Endothelial cell (in vitro differentiated cells): ENCODE measurements around the gene OBI1. TPM values are rescaled to one million over a fixed set of nuclear protein-coding genes. Genes with fewer than 3 reads are reported as not detected.

Experiments used
- DNase-seq: peaks from one replicate; pipeline ENCODE4 v3.0.0; 2021; ENCODE audit warnings: low spot score
- H3K27ac Mint-ChIP-seq: one replicate; pipeline ENCODE4 v1.8.0; 2021; ENCODE audit warnings: mixed read lengths, inconsistent platforms; ENCODE audit not compliant: unreplicated experiment
- H3K27me3 Mint-ChIP-seq: one replicate; pipeline ENCODE4 v1.8.0; 2021; ENCODE audit warnings: mild to moderate bottlenecking, moderate library complexity, mixed read lengths, inconsistent platforms; ENCODE audit not compliant: unreplicated experiment
- H3K36me3 Mint-ChIP-seq: one replicate; pipeline ENCODE4 v1.8.0; 2021; ENCODE audit warnings: mild to moderate bottlenecking, low read depth, mixed read lengths, inconsistent platforms; ENCODE audit not compliant: unreplicated experiment
- H3K4me1 Mint-ChIP-seq: one replicate; pipeline ENCODE4 v1.8.0; 2021; ENCODE audit warnings: mild to moderate bottlenecking, mixed read lengths, inconsistent platforms; ENCODE audit not compliant: unreplicated experiment
- H3K4me3 Mint-ChIP-seq: one replicate; pipeline ENCODE4 v1.8.0; 2021; ENCODE audit warnings: mild to moderate bottlenecking, mixed read lengths, inconsistent platforms; ENCODE audit not compliant: unreplicated experiment
- H3K9me3 Mint-ChIP-seq: one replicate; pipeline ENCODE4 v1.8.0; 2021; ENCODE audit warnings: mixed read lengths, inconsistent platforms; ENCODE audit not compliant: unreplicated experiment
- total RNA-seq: library from RNA; stranded (reverse); fragmentation: NEBNext Ultra II Directional; extraction: Animal tissue kit (Norgen Biotek cat#: 25700); gene quantifications from one replicate; pipeline ENCODE4 v1.2.1, GENCODE V29; 2021; ENCODE audit not compliant: unreplicated experiment
- TF ChIP-seq, protein P1 (sequence below): fragments of 200-600 bp; sonication (generic); IDR thresholded peaks from one replicate; pipeline ENCODE4 v1.5.0; 2021; ENCODE audit warnings: antibody characterized with exemption; ENCODE audit not compliant: unreplicated experiment

OBI1 gene
- total RNA-seq, 1 donor from 2014 or later: 28.0 TPM

DNA sequence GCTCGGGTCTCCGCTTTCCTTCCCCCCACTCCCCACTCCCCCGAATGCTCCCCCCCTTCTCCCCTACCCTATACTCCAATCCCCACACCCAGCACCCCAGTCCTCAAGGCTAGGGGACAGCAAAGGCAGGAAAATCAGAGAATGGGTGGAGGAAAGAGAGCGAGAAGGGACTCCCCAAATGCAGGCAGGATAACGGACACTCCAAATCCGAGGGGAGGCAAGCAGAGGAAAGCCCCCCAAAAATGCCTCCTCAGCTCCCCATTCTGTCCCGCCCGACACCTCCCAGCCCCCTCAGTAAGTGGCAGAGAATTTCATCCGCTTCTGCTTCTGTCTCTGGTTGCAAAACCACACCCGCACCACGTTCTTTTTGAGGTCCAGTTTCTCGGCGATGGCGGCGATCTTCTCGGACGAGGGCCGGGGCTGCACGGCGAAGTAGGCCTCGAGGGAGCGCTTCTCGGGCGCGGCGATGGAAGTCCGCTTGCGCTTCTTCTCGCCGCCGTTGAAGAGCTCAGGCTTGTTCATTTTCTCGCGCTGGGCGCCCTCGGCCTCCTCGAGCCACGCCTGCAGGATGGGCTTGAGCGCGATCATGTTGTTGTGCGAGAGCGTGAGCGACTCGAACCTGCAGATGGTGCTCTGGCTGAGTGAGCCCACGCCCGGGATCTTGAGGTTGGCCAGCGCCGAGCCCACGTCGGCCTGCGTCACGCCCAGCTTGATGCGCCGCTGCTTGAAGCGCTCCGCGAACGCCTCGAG lies 57.7 kb downstream of the OBI1 start:
- peaks cover 8% of the 10 kb centered on the region for H3K36me3 Mint-ChIP-seq
- TF ChIP-seq, protein P1, sequence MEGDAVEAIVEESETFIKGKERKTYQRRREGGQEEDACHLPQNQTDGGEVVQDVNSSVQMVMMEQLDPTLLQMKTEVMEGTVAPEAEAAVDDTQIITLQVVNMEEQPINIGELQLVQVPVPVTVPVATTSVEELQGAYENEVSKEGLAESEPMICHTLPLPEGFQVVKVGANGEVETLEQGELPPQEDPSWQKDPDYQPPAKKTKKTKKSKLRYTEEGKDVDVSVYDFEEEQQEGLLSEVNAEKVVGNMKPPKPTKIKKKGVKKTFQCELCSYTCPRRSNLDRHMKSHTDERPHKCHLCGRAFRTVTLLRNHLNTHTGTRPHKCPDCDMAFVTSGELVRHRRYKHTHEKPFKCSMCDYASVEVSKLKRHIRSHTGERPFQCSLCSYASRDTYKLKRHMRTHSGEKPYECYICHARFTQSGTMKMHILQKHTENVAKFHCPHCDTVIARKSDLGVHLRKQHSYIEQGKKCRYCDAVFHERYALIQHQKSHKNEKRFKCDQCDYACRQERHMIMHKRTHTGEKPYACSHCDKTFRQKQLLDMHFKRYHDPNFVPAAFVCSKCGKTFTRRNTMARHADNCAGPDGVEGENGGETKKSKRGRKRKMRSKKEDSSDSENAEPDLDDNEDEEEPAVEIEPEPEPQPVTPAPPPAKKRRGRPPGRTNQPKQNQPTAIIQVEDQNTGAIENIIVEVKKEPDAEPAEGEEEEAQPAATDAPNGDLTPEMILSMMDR: no peak
- no peaks in the 10 kb centered on the region for H3K9me3 Mint-ChIP-seq
- H3K27me3 Mint-ChIP-seq: peaks cover 40% of the 10 kb centered on the region
- peaks cover 43% of the 10 kb centered on the region for H3K4me1 Mint-ChIP-seq
- DNase-seq: no peak
- no peak overlapping the region for H3K27ac Mint-ChIP-seq
- peak overlapping the region; percentile 79 for H3K4me3 Mint-ChIP-seq

GRCh38 chr13:78600280-78600883 lies 58.6 kb downstream of the OBI1 start:
- TF ChIP-seq, protein P1: no peak
- H3K4me3 Mint-ChIP-seq: peak overlapping the region; percentile 79
- H3K27ac Mint-ChIP-seq: no peak overlapping the region
- H3K27me3 Mint-ChIP-seq: peaks cover 41% of the 10 kb centered on the region
- DNase-seq: no peak
- H3K9me3 Mint-ChIP-seq: no peaks in the 10 kb centered on the region
- H3K4me1 Mint-ChIP-seq: peaks cover 39% of the 10 kb centered on the region
- peaks cover 8% of the 10 kb centered on the region for H3K36me3 Mint-ChIP-seq

DNA sequence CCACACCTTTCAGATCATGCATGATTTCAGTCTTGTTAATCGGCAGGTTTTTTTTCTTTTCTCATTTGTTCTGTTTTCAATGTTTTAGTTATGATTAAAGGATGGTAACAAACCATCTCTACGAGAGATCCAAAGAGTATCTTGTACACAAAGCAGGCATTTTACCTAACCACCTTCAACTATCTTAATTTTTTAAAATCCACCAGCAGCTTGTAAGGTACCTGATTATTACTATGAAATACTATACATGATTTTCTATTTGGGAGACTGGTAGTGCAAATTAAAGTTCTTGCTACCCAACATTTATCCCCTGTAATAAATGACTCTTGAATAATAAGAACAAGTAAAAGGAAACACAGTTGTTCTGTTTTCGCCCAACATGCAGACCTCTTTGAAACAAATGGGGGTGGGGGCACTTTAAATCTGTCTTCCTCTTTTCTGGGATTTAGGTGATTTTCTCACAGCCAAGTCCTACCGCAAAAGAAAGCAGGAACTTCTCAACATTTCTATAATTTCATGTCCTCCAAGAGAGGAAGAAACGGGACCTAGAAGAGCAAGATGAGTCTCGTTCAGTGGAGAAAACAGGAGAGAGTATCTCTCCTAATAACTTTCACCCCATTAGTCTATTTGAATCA lies 59.2 kb downstream of the OBI1 start:
- Mint-ChIP-seq H3K9me3 (no peaks in the 10 kb centered on the region), H3K27ac (no peak overlapping the region), H3K27me3 (peaks cover 41% of the 10 kb centered on the region), H3K4me1 (peaks cover 34% of the 10 kb centered on the region), H3K4me3 (no peak overlapping the region), H3K36me3 (peaks cover 8% of the 10 kb centered on the region)
- TF ChIP-seq, protein P1: no peak
- no peak for DNase-seq

- Mint-ChIP-seq H3K27ac (no peak overlapping the region), H3K4me1 (peaks cover 36% of the 10 kb centered on the region), H3K9me3 (no peaks in the 10 kb centered on the region), H3K36me3 (peaks cover 5% of the 10 kb centered on the region), H3K27me3 (peaks cover 42% of the 10 kb centered on the region), H3K4me3 (no peak overlapping the region)
- TF ChIP-seq, protein P1: no peak
- no peak for DNase-seq
Observed at GRCh38 chr13:78598966-78599644, 59.9 kb downstream of the OBI1 start.
